AG09319 (cell line): ENCODE measurements around the gene AAMP.

Source experiments
- DNase-seq: peaks from one replicate; pipeline ENCODE4 v3.0.0-alpha.2; 2010; ENCODE audit warnings: low read depth; ENCODE audit errors: extremely low read depth
- TF ChIP-seq, protein P1 (sequence below): IDR thresholded peaks from 2 replicates; pipeline ENCODE4 v1.5.1; 2011; ENCODE audit warnings: low read depth, mild to moderate bottlenecking, inconsistent platforms, low read length, moderate library complexity

Gene AAMP

DNA sequence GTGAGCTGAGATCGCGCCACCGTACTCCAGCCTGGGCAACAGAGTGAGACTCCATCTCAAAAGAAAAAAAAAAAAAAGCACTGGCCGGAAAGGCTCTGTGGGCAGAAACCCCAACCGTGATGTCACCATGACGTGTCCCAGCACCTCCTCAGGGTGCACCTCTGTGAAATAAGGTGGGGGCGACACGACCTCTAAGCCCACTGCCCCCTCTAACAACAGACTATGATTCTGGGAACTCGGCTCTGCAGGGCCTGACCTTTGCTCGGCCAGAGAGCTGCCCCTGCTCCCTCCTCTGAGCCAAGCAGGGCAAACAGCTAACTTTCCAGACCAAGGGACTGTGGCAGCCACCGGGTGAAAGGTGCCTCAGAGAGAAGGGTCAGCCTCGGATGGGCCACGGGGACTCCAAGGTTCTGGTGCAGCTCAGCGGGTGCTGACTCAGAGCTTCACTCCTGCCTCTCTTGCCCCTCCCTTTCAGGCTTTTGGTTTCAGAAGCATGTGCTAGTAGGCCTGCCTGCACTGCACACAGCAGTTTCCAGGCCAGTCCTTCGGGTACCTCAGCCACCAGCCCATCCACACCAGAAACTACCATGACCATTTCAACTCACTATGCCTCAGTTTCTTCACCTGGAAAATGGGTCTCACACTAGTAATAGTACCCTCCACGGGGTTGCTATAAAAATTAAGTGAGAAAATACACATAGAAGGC lies 14.3 kb upstream of the AAMP start:
- no peak for DNase-seq
- TF ChIP-seq, protein P1, sequence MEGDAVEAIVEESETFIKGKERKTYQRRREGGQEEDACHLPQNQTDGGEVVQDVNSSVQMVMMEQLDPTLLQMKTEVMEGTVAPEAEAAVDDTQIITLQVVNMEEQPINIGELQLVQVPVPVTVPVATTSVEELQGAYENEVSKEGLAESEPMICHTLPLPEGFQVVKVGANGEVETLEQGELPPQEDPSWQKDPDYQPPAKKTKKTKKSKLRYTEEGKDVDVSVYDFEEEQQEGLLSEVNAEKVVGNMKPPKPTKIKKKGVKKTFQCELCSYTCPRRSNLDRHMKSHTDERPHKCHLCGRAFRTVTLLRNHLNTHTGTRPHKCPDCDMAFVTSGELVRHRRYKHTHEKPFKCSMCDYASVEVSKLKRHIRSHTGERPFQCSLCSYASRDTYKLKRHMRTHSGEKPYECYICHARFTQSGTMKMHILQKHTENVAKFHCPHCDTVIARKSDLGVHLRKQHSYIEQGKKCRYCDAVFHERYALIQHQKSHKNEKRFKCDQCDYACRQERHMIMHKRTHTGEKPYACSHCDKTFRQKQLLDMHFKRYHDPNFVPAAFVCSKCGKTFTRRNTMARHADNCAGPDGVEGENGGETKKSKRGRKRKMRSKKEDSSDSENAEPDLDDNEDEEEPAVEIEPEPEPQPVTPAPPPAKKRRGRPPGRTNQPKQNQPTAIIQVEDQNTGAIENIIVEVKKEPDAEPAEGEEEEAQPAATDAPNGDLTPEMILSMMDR: no peak

GRCh38 chr2:218282173-218282991 lies 12.4 kb upstream of the AAMP start:
- TF ChIP-seq, protein P1: no peak
- no peak for DNase-seq

GRCh38 chr2:218281449-218281848 lies 11.5 kb upstream of the AAMP start:
- TF ChIP-seq, protein P1: no peak
- DNase-seq: no peak

- TF ChIP-seq, protein P1: no peak
- no peak for DNase-seq
Observed at GRCh38 chr2:218280260-218280870, 10.4 kb upstream of the AAMP start.

DNA sequence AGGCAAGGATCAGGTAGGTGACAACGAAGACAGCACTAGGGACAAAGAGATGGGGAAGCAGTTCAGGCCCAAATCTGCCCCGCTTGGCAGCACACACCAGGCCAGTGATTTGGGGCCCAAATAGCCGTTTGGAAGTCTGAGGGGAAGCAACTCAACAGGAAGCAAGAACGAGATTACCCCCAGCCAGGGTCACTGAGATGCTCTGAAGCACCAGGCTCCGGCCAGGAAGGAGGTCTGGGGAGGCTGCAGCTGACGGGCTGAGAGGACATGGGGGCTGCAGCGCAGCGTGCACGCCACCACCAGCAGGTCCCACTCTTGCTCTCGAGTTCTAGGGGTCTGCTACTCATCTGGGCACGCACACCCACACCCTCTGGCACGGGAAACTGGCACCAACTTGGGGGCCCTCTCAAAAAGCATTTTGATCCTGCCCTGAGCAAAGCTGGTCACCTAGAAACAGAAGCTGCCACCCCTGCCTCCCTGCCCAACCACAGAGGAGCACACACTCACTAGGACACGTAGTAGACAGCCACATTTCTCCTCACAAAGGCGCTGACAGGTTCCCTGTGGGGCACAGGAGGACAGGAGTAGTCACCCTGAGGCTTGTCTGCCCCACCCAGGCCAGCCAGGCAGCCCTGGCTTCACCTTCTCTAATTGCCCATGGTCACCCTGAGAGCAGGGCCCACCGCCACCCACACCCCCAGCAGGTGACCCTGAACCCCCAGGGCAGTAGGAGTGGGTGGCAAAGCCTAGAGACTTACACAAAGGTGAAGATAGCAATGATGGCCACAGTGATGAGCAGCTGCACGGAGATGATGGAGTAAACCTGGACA lies 8.8 kb upstream of the AAMP start:
- DNase-seq: no peak
- TF ChIP-seq, protein P1: no peak

- TF ChIP-seq, protein P1: no peak
- DNase-seq: no peak
Observed at GRCh38 chr2:218277921-218278320, 8.0 kb upstream of the AAMP start.
